Kidney epithelial cell (primary cell): ENCODE measurements around the gene ADRA2B. TPM values are rescaled to one million over a fixed set of nuclear protein-coding genes. Genes with fewer than 3 reads are reported as not detected.

Source experiments
- DNase-seq: peaks from one replicate; pipeline ENCODE4 v3.0.0-alpha.2; 2010; ENCODE audit warnings: low read depth
- H3K27me3 ChIP-seq: 2 replicates; pipeline ENCODE4 v1.6.0; 2011; ENCODE audit warnings: low read length; ENCODE audit not compliant: control insufficient read depth, insufficient read depth
- H3K36me3 ChIP-seq: 2 replicates; pipeline ENCODE4 v1.5.1; 2011; ENCODE audit warnings: low read length; ENCODE audit not compliant: control insufficient read depth, insufficient read depth
- H3K4me3 ChIP-seq: 2 replicates; pipeline ENCODE4 v1.5.1; 2011; ENCODE audit warnings: low read depth, mild to moderate bottlenecking, control low read depth, low read length
- CTCF ChIP-seq: IDR thresholded peaks from 2 replicates; pipeline ENCODE4 v1.5.1; 2011; ENCODE audit warnings: mild to moderate bottlenecking, moderate library complexity, low read length, control low read depth, inconsistent platforms; ENCODE audit not compliant: insufficient read depth, poor library complexity, severe bottlenecking
- total RNA-seq: library from RNA; depleted of rRNA; stranded (reverse); fragments of >200 nt; gene quantifications from 2 replicates; pipeline ENCODE4 v1.2.3, GENCODE V29; 2015

ADRA2B gene
- total RNA-seq, 1 donor from 2014 or later, result 0.13 TPM

GRCh38 chr2:96138179-96139145 lies 22.1 kb upstream of the ADRA2B start, which contains the start of gene ASTL:
ASTL (minus strand) TSS chr2:96138502; CDS start chr2:96138436, 66 bp downstream.
- TF ChIP-seq CTCF, result peak; percentile 77
- H3K4me3 ChIP-seq, result no peak within 1 kb of the TSS
- H3K36me3 ChIP-seq, result no peaks in the 10 kb centered on the region
- DNase-seq, result no peak
- peaks cover 19% of the 10 kb centered on the region for H3K27me3 ChIP-seq

GRCh38 chr2:96137321-96138178 lies 21.2 kb upstream of the ADRA2B start:
- H3K36me3 ChIP-seq, result no peaks in the 10 kb centered on the region
- no peak for DNase-seq
- H3K4me3 ChIP-seq, result no peak overlapping the region
- peaks cover 19% of the 10 kb centered on the region for H3K27me3 ChIP-seq
- no peak for TF ChIP-seq CTCF

- TF ChIP-seq CTCF, result no peak
These were observed 19.9 kb upstream of the ADRA2B start for GRCh38 chr2:96136129-96136720.

GRCh38 chr2:96135621-96136020 lies 19.2 kb upstream of the ADRA2B start:
- DNase-seq, result no peak
- H3K27me3 ChIP-seq, result peaks cover 23% of the 10 kb centered on the region
- TF ChIP-seq CTCF, result no peak
- no peaks in the 10 kb centered on the region for H3K36me3 ChIP-seq
- no peak overlapping the region for H3K4me3 ChIP-seq

More at GRCh38 chr2:96136129-96136720, 19.9 kb upstream of the ADRA2B start:
- Histone ChIP-seq H3K27me3 (peaks cover 23% of the 10 kb centered on the region), H3K4me3 (no peak overlapping the region), H3K36me3 (no peaks in the 10 kb centered on the region)
- no peak for DNase-seq

- no peak for DNase-seq
- no peak for TF ChIP-seq CTCF
- H3K36me3 ChIP-seq, result no peaks in the 10 kb centered on the region
- no peak overlapping the region for H3K4me3 ChIP-seq
- peaks cover 28% of the 10 kb centered on the region for H3K27me3 ChIP-seq
These were observed 18.8 kb upstream of the ADRA2B start for GRCh38 chr2:96135171-96135570.
